Uterus (tissue), 2 donors: ENCODE results near the gene CDC25C.

ENCODE experiments used
- POLR2A ChIP-seq, 2 donors: fragments of 450-650 bp; IDR thresholded peaks; one replicate each; pipeline ENCODE4 v1.6.1; 2016; ENCODE audit warnings: antibody characterized with exemption in 2 of 2, mild to moderate bottlenecking in 1 of 2, moderate library complexity in 1 of 2
- TF ChIP-seq, protein P1 (sequence below), 4 experiments: fragments of 200-600 bp in 2 of 4; fragments of 450-650 bp in 2 of 4; sonication (generic) in 2 of 4; IDR thresholded peaks; one replicate each; pipeline ENCODE4 v1.5.1; 2016 to 2019; ENCODE audit warnings: antibody characterized with exemption in 4 of 4, mild to moderate bottlenecking in 2 of 4, moderate library complexity in 1 of 4

DNA sequence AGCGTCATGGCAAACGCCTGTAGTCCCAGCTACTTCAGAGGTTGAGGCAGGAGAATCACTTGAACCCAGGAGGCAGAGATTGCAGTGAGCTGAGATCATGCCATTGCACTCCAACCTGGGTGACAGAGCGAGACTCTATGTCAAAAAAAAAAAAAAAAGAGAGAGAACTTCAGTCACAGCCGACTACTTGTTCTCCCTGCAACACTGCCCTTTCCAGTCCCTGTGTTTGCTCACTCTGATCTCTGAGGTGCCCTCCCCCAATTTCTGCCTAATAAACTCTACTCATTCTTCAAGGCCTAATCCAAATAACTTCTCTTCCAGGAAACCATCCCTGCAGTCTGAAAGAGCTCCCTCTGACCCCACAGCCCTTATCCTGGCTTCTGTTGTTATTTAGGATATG is 85.3 kb downstream of the CDC25C start:
- TF ChIP-seq, protein P1, sequence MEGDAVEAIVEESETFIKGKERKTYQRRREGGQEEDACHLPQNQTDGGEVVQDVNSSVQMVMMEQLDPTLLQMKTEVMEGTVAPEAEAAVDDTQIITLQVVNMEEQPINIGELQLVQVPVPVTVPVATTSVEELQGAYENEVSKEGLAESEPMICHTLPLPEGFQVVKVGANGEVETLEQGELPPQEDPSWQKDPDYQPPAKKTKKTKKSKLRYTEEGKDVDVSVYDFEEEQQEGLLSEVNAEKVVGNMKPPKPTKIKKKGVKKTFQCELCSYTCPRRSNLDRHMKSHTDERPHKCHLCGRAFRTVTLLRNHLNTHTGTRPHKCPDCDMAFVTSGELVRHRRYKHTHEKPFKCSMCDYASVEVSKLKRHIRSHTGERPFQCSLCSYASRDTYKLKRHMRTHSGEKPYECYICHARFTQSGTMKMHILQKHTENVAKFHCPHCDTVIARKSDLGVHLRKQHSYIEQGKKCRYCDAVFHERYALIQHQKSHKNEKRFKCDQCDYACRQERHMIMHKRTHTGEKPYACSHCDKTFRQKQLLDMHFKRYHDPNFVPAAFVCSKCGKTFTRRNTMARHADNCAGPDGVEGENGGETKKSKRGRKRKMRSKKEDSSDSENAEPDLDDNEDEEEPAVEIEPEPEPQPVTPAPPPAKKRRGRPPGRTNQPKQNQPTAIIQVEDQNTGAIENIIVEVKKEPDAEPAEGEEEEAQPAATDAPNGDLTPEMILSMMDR (IDR thresholded peaks at IDR 0.05), result no peak
- TF ChIP-seq POLR2A (IDR thresholded peaks at IDR 0.05), result no peak
